Measurements from ENCODE around the gene OSBPL6.
A peak's percentile ranks its signal among the peaks of the same experiment; 100 is the strongest.

The OSBPL6 gene

GRCh38 chr2:178436662-178437061 is 242.3 kb downstream of the OSBPL6 start:
- DNase-seq (ENCODE audit: low read depth): no peak
- no peak overlapping the region for H3K4me3 ChIP-seq (ENCODE audit: low read depth, low read length)
- TF ChIP-seq CTCF (IDR thresholded peaks at IDR 0.05; ENCODE audit: insufficient read depth, low read depth, low read length, missing control alignments): no peak

GRCh38 chr2:178441426-178441825 is 247.1 kb downstream of the OSBPL6 start:
- TF ChIP-seq CTCF (IDR thresholded peaks at IDR 0.05; ENCODE audit: insufficient read depth, low read depth, low read length, missing control alignments): no peak
- DNase-seq (ENCODE audit: low read depth): no peak
- H3K4me3 ChIP-seq (ENCODE audit: low read depth, low read length): no peak overlapping the region

- peak; percentile 54 for DNase-seq (ENCODE audit: low read depth)
- H3K4me3 ChIP-seq (ENCODE audit: low read depth, low read length): peak overlapping the region; percentile 72
- TF ChIP-seq CTCF (IDR thresholded peaks at IDR 0.05; ENCODE audit: insufficient read depth, low read depth, low read length, missing control alignments): no peak
Observed at GRCh38 chr2:178448968-178449661, 254.8 kb downstream of the OSBPL6 start.

- peak overlapping the region; percentile 72 for H3K4me3 ChIP-seq (ENCODE audit: low read depth, low read length)
- peak; percentile 17 for DNase-seq (ENCODE audit: low read depth)
- TF ChIP-seq CTCF (IDR thresholded peaks at IDR 0.05; ENCODE audit: insufficient read depth, low read depth, low read length, missing control alignments): no peak
Observed at GRCh38 chr2:178449700-178450523, 255.6 kb downstream of the OSBPL6 start.

GRCh38 chr2:178450524-178450773 is 256.1 kb downstream of the OSBPL6 start:
- no peak for TF ChIP-seq CTCF (IDR thresholded peaks at IDR 0.05; ENCODE audit: insufficient read depth, low read depth, low read length, missing control alignments)
- DNase-seq (ENCODE audit: low read depth): peak; percentile 85
- H3K4me3 ChIP-seq (ENCODE audit: low read depth, low read length): peak overlapping the region; percentile 72

GRCh38 chr2:178450774-178451525 is 256.6 kb downstream of the OSBPL6 start, which contains the start of the genes PJVK and PRKRA:
Gene PJVK, plus strand, starts transcription at chr2:178451378. Its CDS starts 2,032 bp downstream, at chr2:178453410.
Gene PRKRA, minus strand, starts transcription at chr2:178451175. Its CDS starts 145 bp downstream, at chr2:178451030.
- peak within 1 kb of the TSS; percentile 93 for H3K4me3 ChIP-seq (ENCODE audit: low read depth, low read length)
- TF ChIP-seq CTCF (IDR thresholded peaks at IDR 0.05; ENCODE audit: insufficient read depth, low read depth, low read length, missing control alignments): no peak
- DNase-seq (ENCODE audit: low read depth): peak; percentile 98
